ENCODE measurements around the gene PI4KB. TPM values are rescaled to one million over a fixed set of nuclear protein-coding genes. Genes with fewer than 3 reads are reported as not detected.

PI4KB gene
- total and polyA plus RNA-seq, 2 of the 13 experiments (the other 11 are each of a cell fraction or from before 2014, with no cell fraction given) = 19.5 to 29.3 TPM

GRCh38 chr1:151340870-151341754, 13.9 kb upstream of the PI4KB start:
- Histone ChIP-seq H3K9ac (ENCODE audit: insufficient read depth, low read depth, low read length) (no peak overlapping the region), H3K36me3 (replicated peaks in 1 of 2; ENCODE audit: control insufficient read depth in 1 of 2, insufficient read depth in 2 of 2, low read length in 2 of 2) (peaks cover 7 to 24% of the 10 kb centered on the region in 2 experiments; a peak in 3 of 5 replicates), H3K4me3 (replicated peaks in 1 of 3; ENCODE audit: insufficient read depth in 1 of 3, low read depth in 2 of 3, low read length in 3 of 3) (no peak overlapping the region), H3K79me2 (ENCODE audit: insufficient read depth, low read length) (no peaks in the 10 kb centered on the region), H3K27ac (ENCODE audit: extremely low read length, insufficient read depth, low read length) (no peak overlapping the region), H3K27me3 (ENCODE audit: control insufficient read depth in 1 of 2, insufficient read depth in 2 of 2, low read length in 2 of 2) (no peaks in the 10 kb centered on the region), H3K9me3 (ENCODE audit: low read length) (no peaks in the 10 kb centered on the region), H3K4me1 (ENCODE audit: insufficient read depth, low read length) (peaks cover 6% of the 10 kb centered on the region), H3K4me2 (ENCODE audit: low read depth, low read length) (no peak overlapping the region), H2AFZ (ENCODE audit: low read length) (no peak overlapping the region), H4K20me1 (ENCODE audit: insufficient read depth, low read length) (no peaks in the 10 kb centered on the region)
- in situ Hi-C loops (cut with HindIII; ENCODE audit: extremely low pct_ligation_motif_present, low pct_unique_long_range_greater_than_20kb) (loop anchor here (5.0 kb wide), 1 partner anchor 39 kb away; no protein-coding TSS in a partner anchor), intact Hi-C loops (cut with micrococcal nuclease; ENCODE audit: unreplicated experiment) (loop anchor here (1.0 to 2.0 kb wide), 2 partner anchors 40 to 58 kb away; partner anchors contain the start of gene PSMB4)
- ChIA-PET CTCF (ENCODE audit: low intra/inter-chr PET ratio, low total read pairs) (interaction anchor here (1.4 to 3.1 kb wide), 2 partner anchors 39 to 145 kb away, joined by 4 to 56 read pairs; no protein-coding TSS in a partner anchor), POLR2A (interaction anchor here (0.8 to 1.6 kb wide), 7 partner anchors 14 to 144 kb away, joined by 3 to 13 read pairs (median 4); partner anchors contain the start of genes PI4KB, PSMB4, PSMD4 and ZNF687)
- BruUV-seq (replicated peaks) = no TSS peak
- DNase-seq (ENCODE audit: low spot score) (peak; percentile 85), FAIRE-seq (peak; percentile 87), ATAC-seq (peak; percentile 88)
- 47% methylated on average over 7 of the region's 7 CpGs for WGBS (ENCODE audit: low lambda C conversion rate)
- no peak for TF ChIP-seq SIX4 (CRISPR knock-in tag; IDR thresholded peaks at IDR 0.05)
- no peak for TF ChIP-seq ZNF784 (CRISPR knock-in tag; IDR thresholded peaks at IDR 0.05; ENCODE audit: borderline replicate concordance)
- no peak for TF ChIP-seq ARNTL (CRISPR knock-in tag; IDR thresholded peaks at IDR 0.05)
- TF ChIP-seq NR2F6 (IDR thresholded peaks at IDR 0.05) = no peak
- TF ChIP-seq NR2F6 (CRISPR knock-in tag; IDR thresholded peaks at IDR 0.05) = 0 out of 2 replicates have a peak, but pooled peaks have one; percentile 11
- no peak for TF ChIP-seq PRMT3 (CRISPR knock-in tag; IDR thresholded peaks at IDR 0.05; ENCODE audit: borderline replicate concordance, low read depth)
- no peak for TF ChIP-seq FOXA3 (CRISPR knock-in tag; IDR thresholded peaks at IDR 0.05)
- TF ChIP-seq HIVEP1 (CRISPR knock-in tag; IDR thresholded peaks at IDR 0.05) = no peak
- TF ChIP-seq RFXAP (CRISPR knock-in tag; IDR thresholded peaks at IDR 0.05; ENCODE audit: borderline replicate concordance) = no peak
- TF ChIP-seq NFATC3 (CRISPR knock-in tag; IDR thresholded peaks at IDR 0.05) = no peak
- TF ChIP-seq ZNF329 (CRISPR knock-in tag; IDR thresholded peaks at IDR 0.05; ENCODE audit: low read depth) = no peak
- no peak for TF ChIP-seq ATRX (CRISPR knock-in tag; IDR thresholded peaks at IDR 0.05; ENCODE audit: borderline replicate concordance)
- no peak for TF ChIP-seq ZNF557 (CRISPR knock-in tag; IDR thresholded peaks at IDR 0.05)
- no peak for TF ChIP-seq ZFYVE20 (CRISPR knock-in tag; IDR thresholded peaks at IDR 0.05; ENCODE audit: borderline replicate concordance, low read depth)
- no peak for TF ChIP-seq ZNF20 (CRISPR knock-in tag; IDR thresholded peaks at IDR 0.05)
- no peak for TF ChIP-seq MYC (CRISPR knock-in tag; IDR thresholded peaks at IDR 0.05; ENCODE audit: borderline replicate concordance)
- TF ChIP-seq ATM (IDR thresholded peaks at IDR 0.05; ENCODE audit: borderline replicate concordance) = no peak
- no peak for TF ChIP-seq ZGPAT (CRISPR knock-in tag; IDR thresholded peaks at IDR 0.05)
- 0 out of 2 replicates have a peak, but pooled peaks have one; percentile 14 for TF ChIP-seq TFE3 (CRISPR knock-in tag; IDR thresholded peaks at IDR 0.05)
- no peak for TF ChIP-seq U2AF1 (optimal IDR thresholded peaks at IDR 0.05; ENCODE audit: low read depth, low read length)
- peak in 1 of 2 experiments; percentile 34; a peak in 1 of 4 replicates for TF ChIP-seq KLF16 (CRISPR knock-in tag; IDR thresholded peaks at IDR 0.05)
- peak; percentile 90 for TF ChIP-seq ZNF335 (CRISPR knock-in tag; IDR thresholded peaks at IDR 0.05)

All from HepG2 (cell line).